NCI-H82 (cell line): ENCODE results near the gene TSPAN18.

Source experiments
- DNase-seq: peaks from one replicate; lab custom pipeline; 2025; lab: John Stamatoyannopoulos, UW

The TSPAN18 gene

DNA sequence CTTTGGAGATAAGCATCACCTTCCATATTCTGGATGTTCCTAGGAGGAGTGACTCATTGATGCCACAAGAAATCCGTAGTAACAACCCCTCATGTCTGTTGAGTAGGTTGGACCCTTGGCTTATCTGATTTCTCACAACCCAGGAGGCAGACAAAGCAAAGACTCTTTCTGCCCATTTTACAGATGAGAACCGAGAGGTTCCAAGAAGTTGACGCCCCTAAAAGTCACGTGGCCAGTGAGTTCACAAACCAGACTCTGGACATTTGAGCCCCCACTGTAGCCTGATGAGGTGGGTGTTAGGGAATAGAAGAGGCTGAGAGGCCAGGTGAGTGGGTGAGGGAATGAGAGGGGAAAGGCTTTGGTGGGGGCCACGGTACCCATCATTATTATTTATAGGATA is 70.3 kb downstream of the TSPAN18 start:
- no peak for DNase-seq

DNA sequence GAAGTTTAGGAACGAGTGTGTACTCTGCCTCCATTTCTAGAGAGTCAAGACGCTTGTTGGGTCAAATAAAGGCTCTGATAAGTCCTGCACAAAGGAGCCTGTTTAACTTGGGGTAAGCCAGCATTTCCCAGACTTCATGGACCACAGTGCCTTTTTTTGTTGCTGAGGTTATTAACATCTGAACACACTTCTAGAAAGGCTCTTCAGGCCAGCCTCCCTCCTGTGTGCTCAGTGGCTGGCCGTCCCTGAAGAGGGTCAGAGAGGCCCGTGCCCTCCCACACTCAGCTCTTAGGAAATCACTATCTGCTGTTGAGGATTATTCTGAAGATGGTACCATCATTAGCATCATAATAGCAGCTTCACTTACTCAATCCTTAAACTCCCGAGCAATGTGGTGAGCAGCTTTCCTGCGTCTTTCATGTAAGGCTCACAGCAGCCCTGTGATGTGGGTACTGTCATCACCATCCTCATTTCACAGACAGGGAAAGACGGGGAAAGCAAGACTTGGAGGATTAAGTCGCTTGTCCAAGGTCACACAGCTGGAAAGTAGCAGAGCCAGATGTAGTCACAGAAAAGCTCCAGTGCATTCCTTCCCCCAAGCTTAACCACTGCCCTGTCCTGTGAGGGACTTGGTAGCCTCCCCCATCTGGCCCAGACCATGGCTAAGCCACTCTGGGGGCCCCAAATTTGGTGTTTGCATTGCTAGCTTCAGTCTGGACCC is 71.3 kb downstream of the TSPAN18 start:
- no peak for DNase-seq

DNA sequence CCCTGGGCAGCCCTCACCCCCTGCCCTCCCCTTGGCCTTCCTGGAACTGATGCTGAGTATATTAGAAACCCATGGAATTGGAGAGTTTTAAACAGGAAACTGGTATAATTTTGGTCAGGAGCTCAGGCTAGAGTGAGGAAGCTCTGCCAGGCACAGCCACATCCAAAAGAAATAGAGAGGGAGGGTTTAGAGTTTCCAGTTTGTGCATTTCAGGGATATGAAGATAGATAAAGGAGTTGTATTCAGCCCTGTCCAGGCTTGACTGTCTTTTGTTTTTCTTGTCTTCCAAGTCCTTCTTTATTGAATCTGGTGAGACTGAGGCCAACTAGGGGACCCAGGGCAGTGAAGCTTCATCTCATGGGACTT is 71.8 kb downstream of the TSPAN18 start:
- no peak for DNase-seq

DNA sequence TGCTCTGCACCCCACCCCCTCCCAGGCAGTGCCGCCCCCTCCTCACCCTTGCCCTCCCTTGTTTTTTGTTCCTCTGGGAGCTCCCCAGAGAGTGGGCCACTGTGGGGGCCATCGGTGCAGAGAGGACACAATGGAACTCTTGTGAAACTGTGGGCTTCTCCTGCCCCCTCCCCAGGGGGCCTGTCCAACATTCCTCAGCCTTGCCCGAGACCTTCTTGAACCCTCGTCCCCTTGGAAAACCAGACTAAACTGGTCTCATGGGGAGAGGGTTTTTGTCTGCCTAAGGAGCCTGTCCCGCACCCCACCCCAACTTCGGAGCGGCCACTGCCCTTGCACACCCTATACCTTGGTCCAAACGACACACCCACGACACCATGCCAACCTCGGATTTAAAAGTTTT is 72.2 kb downstream of the TSPAN18 start:
- DNase-seq = no peak

DNA sequence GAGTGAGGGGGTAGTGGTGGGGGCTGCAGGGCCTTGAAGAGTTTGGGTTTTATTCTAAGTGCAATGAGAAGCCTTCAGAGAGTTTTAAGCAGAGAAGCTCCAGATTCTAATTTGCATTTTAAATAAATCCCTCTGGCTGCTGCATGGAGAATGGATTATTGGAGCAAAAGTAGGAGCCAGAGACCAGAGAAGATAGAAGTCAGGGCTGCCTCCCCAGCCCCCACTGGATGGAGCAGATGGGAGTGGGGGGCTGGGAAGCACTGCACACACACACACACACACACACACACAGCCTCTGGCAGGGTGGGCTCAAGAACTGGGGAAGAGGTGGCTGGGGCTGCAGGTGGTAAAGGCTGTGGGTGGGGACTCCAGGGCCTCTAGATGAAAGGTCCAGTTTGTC is 75.6 kb downstream of the TSPAN18 start:
- peak; percentile 76 for DNase-seq

DNA sequence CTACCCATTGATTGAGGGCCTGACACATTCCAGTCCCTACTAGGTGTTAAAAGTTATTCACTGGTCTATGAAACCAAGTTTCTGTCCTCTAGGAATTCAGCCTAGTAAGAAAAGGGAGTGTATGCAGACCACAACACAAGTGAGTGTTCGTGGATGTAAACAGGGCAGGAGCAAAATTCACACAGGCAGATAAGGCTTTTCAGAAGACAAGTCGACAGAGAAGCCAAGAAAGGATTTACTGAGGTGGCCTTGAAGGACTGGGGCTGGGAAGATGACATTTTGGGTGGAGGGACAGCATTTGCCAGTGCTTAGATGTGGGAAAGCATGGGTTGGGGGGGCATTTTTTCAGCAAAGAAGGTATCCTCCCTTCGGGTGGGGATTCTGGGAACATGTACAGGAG is 76.2 kb downstream of the TSPAN18 start:
- DNase-seq = no peak

DNA sequence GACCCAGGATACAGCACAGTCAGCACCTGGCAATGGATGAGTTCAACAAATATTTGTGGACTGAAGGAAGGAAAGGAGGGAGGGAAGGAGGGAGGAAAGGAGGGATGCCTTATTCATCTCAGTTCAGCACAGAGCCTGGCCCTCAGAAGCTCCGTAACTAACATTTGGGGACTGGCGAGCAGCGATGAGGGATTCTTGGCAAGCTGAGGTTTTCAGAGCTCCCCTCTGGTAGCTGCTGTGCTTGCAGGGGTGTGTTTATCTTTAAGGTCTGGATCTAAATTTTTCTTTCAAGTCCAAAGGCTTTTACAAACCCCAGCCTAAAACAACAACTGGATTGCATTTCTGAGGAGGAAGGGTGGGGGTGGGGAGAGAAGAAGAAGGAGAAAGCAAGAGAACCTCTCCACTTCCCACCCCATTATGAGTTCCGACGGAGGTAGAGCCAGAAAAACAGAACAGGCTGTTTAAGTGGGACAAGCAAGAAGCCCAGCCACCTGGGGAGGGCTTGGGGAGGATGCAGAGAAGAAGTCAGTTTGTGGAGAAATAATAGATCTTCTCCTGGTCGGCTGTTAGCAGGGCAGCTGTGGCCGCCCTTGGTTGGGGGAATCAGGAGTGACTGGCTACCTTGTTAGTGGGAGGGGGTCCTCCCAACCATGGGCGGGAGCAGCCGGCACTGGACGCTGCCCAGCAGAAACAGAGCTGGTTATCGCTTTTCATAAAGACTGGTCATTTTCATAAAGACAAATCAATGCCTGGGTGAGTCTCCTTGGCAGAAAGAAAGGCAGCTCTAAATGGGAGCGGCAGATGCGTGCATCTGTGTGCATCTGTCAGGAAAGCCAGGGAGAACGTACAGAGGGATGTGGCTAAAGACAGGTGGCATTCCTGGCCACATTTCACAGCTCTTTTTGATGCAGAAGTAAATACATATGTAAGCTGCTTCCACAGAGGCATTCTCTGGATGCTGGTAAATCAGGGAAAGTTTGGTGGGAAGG is 78.0 kb downstream of the TSPAN18 start:
- DNase-seq = no peak

DNA sequence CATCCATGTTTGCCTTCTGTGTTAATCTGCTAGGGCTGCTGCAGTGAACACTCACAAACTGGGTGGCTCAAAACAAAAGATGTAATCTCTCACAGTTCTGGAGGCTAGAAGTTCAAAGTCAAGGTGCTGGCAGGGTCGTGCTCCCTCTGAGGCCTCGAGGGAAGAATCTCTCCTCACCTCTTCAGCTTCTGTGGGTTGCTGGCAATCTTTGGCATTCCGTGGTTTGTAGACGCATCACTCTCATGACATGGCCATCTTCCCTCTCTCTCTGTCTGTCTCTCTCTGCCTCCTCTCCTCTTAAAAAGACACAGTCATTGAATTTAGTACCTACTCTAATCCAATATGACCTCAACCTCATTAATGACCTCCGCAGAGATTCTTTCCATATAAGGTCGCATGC is 78.8 kb downstream of the TSPAN18 start:
- DNase-seq = no peak

DNA sequence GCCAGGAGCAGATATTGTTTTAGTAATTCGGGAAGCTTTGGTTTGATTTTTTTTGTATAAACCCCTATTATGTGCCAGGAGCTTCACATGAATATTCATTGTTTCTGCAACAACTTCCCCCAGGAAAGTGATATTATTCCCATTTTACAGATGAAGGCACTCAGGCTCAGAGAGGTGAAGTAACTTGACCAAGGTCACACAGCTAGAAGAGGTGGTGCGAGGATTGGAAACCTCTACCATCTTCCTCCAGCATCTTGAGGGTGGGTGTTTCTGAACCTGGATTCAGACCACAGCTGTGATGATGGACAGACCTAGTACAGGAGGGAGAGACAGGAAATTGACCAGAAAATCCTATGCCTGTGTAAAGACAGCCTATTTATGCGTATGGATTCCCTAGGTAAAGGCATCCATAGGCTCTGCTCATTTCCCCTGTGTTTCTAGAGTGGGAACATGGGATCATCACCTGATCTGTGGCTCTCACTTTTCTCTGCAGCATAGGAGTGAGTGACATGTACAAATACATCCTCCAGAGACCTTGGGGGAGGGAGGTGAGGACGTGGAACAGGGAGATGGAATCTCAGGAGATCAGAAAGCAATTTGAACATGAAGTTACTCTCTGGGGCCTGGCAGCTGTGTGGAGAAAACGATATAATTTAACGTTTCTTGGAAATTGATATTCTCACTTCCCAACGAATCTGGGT is 81.4 kb downstream of the TSPAN18 start:
- DNase-seq = no peak

DNA sequence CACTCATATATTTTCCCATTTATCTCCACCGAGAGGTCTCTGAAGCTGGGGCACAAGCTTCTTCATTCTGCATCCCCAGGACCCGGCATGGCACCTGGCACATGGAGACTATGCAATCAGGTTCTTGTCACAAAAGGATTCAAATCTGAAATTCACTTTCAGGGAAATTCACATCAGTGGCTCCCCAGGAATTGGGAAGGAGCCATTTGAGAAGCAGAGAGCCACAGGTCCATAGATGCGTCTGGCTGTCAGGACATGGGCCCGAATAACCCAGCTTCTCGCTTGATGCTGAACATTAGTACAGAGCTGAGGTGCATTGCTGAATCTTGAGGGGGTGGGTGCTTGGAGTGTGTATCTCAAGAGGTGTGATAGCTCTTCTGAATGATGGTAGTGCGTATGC is 82.5 kb downstream of the TSPAN18 start:
- DNase-seq = no peak

DNA sequence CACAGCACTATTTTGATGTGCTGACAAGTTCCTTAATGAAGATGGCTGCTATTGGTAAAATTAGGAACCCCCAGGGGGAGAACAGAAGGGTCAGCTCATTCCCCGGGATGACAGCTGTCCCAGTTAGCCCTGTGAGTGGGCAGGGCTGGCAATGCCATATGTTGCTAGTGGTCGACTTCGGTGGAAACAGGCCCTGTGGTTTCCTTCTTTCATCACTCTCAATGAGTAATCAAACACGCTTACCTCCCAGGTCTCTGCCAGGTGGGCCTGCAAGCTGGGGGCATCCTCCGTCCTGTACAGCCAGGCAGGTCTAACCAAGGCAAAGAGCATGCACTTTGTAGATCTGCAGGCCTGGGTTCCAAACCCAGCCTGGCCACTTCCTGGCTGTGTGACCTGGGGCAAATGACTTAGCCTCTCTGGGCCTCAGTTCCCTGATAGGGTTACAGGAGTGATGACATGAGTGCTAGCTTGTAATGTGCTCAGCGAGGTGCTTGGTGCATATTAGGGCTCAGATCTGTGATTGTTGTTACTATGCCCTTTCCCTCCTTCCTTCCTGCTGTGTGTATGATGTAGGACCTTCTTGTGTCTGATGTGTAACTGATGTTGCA is 85.2 kb downstream of the TSPAN18 start:
- DNase-seq = peak; percentile 26

DNA sequence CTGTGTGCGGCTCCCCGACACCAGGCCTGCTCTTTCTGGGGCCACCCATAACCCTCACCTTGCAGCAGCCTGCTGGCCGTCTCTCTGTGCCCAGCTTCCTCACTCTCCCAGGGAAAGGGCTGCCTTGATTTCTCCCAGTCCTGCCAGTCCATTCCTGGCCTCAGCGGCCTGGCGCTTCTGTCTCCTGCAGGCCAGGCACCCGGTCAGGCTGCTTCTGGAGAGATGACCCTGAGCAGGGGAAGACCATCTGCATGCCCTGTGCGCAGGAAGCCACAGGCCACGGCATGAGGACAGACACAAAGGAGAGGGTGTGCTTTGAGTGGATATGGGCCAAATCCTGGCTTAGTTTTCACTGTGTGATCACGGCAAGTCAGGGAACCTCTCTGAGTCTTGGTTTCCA is 86.2 kb downstream of the TSPAN18 start:
- DNase-seq = no peak

DNA sequence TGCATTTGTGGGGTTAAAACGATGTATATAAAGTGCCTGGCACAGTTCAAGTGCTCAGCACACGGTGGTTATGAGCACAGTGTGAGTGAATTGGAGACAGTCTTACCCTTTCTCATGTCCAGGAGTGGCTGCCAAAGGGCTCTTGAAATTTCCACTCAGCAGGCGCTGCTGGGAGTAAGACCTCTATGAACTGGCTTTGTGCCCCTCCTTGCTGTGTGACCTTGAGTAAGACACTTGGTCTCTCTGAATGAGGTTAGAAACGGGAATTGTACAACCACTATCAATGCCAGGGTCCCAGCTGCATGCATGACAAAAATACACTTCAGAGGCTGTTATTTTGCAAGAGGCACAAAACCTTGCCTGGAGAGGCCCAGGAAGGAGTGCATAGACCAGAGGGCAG is 86.6 kb downstream of the TSPAN18 start:
- DNase-seq = no peak

DNA sequence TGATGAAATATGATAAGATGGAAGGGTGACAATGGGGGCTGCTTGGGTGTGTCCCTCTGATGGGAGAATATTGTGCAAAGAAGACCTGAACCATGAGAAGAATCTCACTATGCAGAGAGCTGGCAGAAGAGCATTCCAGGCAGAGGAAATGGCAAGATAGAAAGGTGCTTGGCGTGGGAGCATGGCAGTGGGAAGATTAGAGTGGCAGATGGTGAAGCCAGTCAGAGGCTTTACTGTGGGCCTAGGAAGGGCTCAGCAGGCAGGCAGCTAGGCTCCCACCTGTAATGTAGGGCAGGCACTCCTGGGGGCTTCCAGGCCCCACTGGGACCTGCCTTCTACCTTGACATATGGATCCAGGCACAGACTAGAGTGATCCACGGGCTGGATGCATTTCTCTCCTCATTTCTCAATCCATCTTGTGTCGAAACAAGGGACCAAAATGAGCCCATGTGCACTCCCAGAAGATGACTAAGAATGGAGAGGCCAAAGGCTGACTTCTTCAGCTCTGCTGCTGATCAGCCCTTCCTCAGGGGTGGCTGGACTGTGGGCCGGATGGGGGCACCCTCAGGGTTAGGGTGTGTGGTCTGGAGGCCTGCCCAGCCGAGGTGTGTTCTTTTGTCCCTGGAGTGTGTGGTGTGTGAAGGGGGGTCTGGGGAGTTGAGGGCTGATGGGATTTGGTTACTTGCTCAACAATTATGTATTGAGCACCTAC is 88.3 kb downstream of the TSPAN18 start:
- peak; percentile 72 for DNase-seq

DNA sequence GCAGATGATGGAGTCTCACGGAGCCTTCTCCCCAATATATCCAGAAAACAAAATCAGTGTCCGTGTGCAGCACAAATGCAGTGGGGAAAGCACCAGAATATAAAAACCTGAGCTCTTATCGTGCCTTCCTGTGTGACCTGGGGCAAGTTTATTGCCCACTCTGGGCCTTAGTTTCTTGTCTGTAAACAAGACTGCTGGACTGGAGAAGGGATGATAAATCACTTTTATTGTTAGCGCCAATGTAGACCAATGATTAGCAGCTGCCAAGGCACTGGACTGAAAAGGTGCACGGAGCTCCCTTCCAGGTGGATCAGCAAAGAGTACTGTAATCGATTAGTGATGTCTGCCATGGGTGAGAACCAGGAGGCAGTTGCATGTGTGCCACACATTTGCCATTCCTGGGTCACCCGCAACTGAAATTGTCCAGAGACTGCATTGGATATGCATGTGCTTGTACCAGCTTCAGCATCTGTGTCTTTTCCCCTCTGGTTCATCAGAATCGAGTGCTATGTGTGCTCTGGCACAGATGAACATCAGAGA is 89.2 kb downstream of the TSPAN18 start:
- no peak for DNase-seq

DNA sequence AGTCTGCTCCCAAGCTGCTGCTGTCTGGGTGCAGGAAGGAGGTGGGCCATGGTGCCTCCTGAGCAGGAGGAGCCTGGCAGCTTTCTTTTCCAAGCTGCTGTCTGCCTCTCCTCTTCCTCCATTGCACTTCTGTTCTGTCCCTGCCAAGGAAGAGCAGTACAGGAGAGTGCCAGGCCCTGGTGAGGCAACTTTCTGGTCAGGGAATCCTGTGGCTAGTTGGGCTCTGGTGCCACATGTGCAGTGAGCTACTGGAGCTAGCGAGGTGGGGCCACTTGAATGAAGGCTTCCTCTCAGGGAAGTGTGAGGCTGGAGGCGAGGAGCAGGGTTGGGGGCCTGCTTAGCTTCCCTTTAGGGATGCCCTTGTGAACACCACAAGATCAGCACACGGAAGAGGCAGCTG is 90.0 kb downstream of the TSPAN18 start:
- DNase-seq = no peak

DNA sequence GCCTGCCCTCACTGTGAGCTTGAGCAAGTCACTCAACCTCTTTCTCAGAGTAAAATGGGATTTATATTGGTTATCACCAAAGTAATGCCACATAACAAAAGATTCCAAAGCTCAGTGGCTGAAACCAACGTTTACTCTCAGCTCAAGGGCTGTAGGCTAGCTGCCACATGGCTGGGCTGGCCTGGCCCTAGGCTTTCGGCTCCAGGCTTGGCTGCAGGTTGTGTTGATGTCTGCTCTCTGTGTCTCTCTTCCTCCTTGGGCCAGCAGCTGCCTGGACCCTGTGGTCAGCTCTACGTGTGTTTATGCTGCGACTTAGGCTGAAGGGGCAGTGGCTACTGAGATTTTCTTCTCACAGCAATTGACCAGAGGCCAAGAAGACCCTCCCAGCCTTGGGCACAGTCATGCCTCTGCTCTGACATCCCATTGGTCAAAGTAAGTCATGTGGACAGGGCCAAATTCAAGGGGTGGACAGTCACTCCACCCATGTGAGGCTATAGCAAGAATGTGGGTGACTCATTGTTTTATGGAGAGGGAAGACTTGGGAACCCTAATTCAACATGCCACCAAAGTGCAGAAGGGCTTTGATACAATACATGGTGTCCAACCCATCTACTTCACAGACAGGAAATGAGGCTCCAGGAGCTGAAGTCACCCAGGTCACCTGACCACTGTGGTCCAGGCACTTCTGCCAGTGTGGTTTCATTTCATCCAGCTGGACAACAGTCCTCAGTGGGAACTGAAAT is 90.6 kb downstream of the TSPAN18 start:
- DNase-seq = no peak

DNA sequence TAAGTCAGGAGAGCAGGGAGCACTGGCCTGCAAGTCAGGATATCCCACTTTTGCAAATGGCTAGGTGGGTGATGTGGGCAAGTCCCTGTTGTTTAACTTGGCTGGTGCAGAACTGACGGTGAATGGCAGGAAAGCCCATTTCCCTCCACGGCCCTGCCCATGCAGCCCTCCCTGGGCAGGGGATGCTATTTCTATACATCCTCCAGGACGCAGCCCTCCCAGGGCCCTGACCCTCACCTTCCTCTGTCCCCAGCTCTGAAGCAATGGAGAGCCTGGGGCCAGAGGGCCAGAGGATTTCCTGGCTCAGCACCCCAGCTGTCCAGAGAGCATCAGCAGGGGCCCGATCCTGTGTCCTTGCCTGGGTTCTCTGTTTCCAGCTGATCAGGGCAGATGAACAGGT is 91.3 kb downstream of the TSPAN18 start:
- no peak for DNase-seq

DNA sequence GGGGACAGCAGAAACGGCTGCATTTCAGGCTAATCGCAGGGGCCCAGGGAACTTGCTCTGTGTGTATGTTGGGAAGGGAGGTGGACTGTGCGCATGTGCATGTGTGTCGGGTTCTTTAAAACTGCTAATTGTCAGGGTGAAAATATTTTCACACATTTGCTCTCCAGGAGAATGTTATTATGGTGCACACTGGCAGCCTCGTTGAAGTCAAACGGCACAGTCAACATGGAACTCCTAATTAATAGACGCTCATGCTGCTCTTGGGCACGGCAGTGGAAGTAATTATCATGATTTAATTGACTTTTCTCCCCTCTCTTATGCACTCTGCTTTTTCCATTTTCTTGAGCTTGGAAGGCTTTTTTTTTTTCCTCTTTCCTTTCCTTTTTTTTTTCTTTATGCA is 92.6 kb downstream of the TSPAN18 start:
- DNase-seq = no peak

DNA sequence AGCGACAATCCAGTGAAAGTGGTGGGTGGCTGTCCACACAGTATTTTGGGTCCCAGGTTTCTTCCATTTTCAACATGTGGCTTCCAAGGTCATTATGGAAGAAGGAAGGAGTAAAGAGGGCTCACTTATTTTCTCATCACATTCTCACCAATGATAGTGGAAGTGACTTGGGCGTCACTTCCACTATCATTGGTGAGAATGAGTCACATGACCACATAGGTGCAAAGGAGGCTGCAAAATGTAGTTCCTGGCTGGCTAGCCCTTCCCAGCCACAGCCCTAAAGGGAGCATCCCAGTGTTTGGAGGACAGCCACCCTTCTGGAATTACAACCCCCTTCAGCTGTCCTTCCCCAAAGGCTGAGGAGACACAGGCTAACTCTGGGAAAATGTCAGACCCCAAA is 95.6 kb downstream of the TSPAN18 start:
- no peak for DNase-seq

DNA sequence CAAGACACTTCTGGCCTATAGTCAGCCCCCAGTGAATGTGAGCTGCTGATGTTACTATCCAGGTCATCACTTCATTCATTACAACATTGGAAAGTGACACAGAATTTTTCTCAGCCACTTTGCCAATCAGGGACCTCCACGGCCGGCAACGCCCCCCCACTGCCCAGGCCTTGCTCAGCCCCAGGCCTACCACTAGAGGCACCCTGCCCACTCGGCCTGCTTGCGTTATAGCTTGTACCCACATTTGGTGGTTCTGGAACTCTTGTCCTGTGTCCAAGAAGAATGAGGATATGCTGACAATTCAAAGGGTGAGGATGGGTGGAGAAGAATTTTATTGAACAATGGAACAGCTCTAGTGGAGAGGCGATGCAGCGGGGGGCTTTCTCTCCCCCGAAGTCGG is 96.2 kb downstream of the TSPAN18 start:
- DNase-seq = peak; percentile 43
